HG03457 (cell line): ENCODE data around the gene PSMC3.
A peak's percentile ranks its signal among the peaks of the same experiment; 100 is the strongest.

Source experiments
- ATAC-seq: cut with Tn5 transposase; IDR thresholded peaks from one replicate; pipeline ENCODE4 v1.9.1; 2021; ENCODE audit warnings: moderate number of reproducible peaks; ENCODE audit not compliant: unreplicated experiment

PSMC3 gene

GRCh38 chr11:47413908-47414684 lies 12.1 kb downstream of the PSMC3 start:
- no peak for ATAC-seq

- ATAC-seq: no peak
Measured at GRCh38 chr11:47413351-47413750, 12.9 kb downstream of the PSMC3 start.

GRCh38 chr11:47411884-47412746 lies 14.1 kb downstream of the PSMC3 start:
- no peak for ATAC-seq

- no peak for ATAC-seq
Measured at GRCh38 chr11:47410370-47411264, 15.6 kb downstream of the PSMC3 start.

- ATAC-seq: no peak
Measured at GRCh38 chr11:47409440-47410369, 16.5 kb downstream of the PSMC3 start.

- ATAC-seq: no peak
Measured at GRCh38 chr11:47408598-47409439, 17.4 kb downstream of the PSMC3 start.

GRCh38 chr11:47407746-47408590 lies 18.3 kb downstream of the PSMC3 start, which contains the start of gene SLC39A13:
Gene SLC39A13, plus strand, starts transcription at chr11:47408590. Its CDS starts 1,505 bp downstream, at chr11:47410095.
- peak; percentile 76 for ATAC-seq

- ATAC-seq: no peak
Measured at GRCh38 chr11:47406896-47407745, 19.1 kb downstream of the PSMC3 start.

- no peak for ATAC-seq
Measured at GRCh38 chr11:47403571-47403970, 22.7 kb downstream of the PSMC3 start.

GRCh38 chr11:47403135-47403534 lies 23.1 kb downstream of the PSMC3 start:
- no peak for ATAC-seq

GRCh38 chr11:47400768-47401279 lies 25.4 kb downstream of the PSMC3 start:
- ATAC-seq: peak; percentile 41

GRCh38 chr11:47399860-47400767 lies 26.1 kb downstream of the PSMC3 start:
- ATAC-seq: peak; percentile 22

- ATAC-seq: no peak
Measured at GRCh38 chr11:47398551-47398950, 27.7 kb downstream of the PSMC3 start.

GRCh38 chr11:47398011-47398410 lies 28.2 kb downstream of the PSMC3 start:
- no peak for ATAC-seq

- ATAC-seq: no peak
Measured at GRCh38 chr11:47396049-47396320, 30.3 kb downstream of the PSMC3 start.
